Measurements from ENCODE around the gene RWDD3.

DNA sequence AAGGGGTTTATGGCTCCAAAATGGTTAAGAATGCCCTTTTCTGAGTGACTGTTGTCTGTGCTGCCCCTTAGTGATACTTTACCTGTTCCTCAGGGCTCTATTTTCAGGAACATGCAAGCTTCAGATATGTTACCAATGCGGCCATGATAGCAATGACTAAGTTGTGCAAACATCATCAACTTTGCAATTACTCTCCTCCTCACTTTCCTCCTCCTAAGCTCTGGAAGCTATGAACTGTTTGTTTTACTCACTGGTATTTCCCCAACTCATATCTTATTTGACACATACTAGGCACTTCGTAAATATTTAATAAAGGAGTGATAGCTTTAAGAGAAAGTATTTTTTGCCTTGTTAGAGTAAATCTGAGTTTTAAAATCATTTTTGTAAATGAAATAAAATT lies 53.8 kb downstream of the RWDD3 start:
- TF ChIP-seq, protein P1, sequence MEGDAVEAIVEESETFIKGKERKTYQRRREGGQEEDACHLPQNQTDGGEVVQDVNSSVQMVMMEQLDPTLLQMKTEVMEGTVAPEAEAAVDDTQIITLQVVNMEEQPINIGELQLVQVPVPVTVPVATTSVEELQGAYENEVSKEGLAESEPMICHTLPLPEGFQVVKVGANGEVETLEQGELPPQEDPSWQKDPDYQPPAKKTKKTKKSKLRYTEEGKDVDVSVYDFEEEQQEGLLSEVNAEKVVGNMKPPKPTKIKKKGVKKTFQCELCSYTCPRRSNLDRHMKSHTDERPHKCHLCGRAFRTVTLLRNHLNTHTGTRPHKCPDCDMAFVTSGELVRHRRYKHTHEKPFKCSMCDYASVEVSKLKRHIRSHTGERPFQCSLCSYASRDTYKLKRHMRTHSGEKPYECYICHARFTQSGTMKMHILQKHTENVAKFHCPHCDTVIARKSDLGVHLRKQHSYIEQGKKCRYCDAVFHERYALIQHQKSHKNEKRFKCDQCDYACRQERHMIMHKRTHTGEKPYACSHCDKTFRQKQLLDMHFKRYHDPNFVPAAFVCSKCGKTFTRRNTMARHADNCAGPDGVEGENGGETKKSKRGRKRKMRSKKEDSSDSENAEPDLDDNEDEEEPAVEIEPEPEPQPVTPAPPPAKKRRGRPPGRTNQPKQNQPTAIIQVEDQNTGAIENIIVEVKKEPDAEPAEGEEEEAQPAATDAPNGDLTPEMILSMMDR (IDR thresholded peaks at IDR 0.05): no peak
- no peak for TF ChIP-seq POLR2A (IDR thresholded peaks at IDR 0.05)

Data from uterus (tissue), 2 donors.